Effector memory CD8-positive, alpha-beta T cell (primary cell): ENCODE results near the gene USP9X.
A peak's percentile ranks its signal among the peaks of the same experiment; 100 is the strongest.
"Not testable (repeated sequence)": the region's sequence is repeated elsewhere in the genome, so short reads cannot be mapped to it uniquely, and the experiment has no call there.

Experiments
- ATAC-seq: fragments of 150-1000 bp; cut with Tn5 transposase; replicated peaks from 2 replicates; pipeline ENCODE4 v1.10.0; 2021; ENCODE audit warnings: mild to moderate bottlenecking, moderate library complexity
- DNase-seq, 3 experiments: peaks; one replicate each; pipeline ENCODE4 v3.0.0; 2021
- H3K27ac Mint-ChIP-seq, 2 donors: one replicate each; pipeline ENCODE4 v1.8.0; 2022; ENCODE audit warnings: mild to moderate bottlenecking in 2 of 2, mixed read lengths in 2 of 2, moderate library complexity in 2 of 2
- H3K27me3 Mint-ChIP-seq, 2 donors: one replicate each; pipeline ENCODE4 v1.8.0; 2022; ENCODE audit warnings: mixed read lengths in 2 of 2
- H3K36me3 Mint-ChIP-seq: one replicate; pipeline ENCODE4 v1.8.0; 2022; ENCODE audit warnings: mild to moderate bottlenecking, moderate library complexity, mixed read lengths; ENCODE audit not compliant: insufficient read depth
- H3K4me1 Mint-ChIP-seq, 2 donors: one replicate each; pipeline ENCODE4 v1.8.0; 2022; ENCODE audit warnings: low read depth in 2 of 2, mixed read lengths in 2 of 2
- H3K4me3 Mint-ChIP-seq, 2 donors: one replicate each; pipeline ENCODE4 v1.8.0; 2022; ENCODE audit warnings: mild to moderate bottlenecking in 2 of 2, mixed read lengths in 2 of 2, moderate library complexity in 2 of 2
- H3K9me3 Mint-ChIP-seq, 2 donors: one replicate each; pipeline ENCODE4 v1.8.0; 2022; ENCODE audit warnings: mixed read lengths in 2 of 2

The USP9X gene

GRCh38 chrX:41198410-41198809, 113.2 kb downstream of the USP9X start:
- H3K36me3 Mint-ChIP-seq = peaks cover 36% of the 10 kb centered on the region
- H3K27ac Mint-ChIP-seq = no peak overlapping the region
- no peak overlapping the region for H3K4me3 Mint-ChIP-seq
- DNase-seq (no peak), ATAC-seq (no peak)
- no peaks in the 10 kb centered on the region for H3K27me3 Mint-ChIP-seq
- H3K4me1 Mint-ChIP-seq = peaks cover 0 to 4% of the 10 kb centered on the region in 2 donors
- H3K9me3 Mint-ChIP-seq = no peaks in the 10 kb centered on the region

DNA sequence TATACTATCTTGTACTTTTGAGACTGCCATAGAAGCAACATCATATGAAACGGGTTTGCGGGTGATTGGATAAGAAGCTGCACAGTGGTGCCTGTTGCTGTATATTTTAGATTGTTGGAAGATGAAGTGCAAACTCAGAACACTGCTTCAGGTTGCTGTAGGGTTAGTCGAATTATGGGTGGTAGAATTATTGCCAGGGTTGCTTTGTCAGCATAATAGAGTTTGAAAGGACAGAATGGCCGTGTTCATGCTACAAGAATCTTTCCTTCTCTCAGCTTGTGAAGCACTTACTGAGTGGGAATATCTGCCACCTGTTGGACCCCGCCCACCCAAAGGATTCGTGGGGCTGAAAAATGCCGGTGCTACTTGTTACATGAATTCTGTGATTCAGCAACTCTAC, 115.5 kb downstream of the USP9X start:
- Mint-ChIP-seq H3K4me3 (no peak overlapping the region), H3K27me3 (no peaks in the 10 kb centered on the region), H3K9me3 (no peaks in the 10 kb centered on the region), H3K4me1 (peaks cover 0 to 4% of the 10 kb centered on the region in 2 donors), H3K36me3 (peaks cover 41% of the 10 kb centered on the region), H3K27ac (peak overlapping the region in 1 of 2 donors; percentile 22)
- DNase-seq (no peak), ATAC-seq (no peak)

DNA sequence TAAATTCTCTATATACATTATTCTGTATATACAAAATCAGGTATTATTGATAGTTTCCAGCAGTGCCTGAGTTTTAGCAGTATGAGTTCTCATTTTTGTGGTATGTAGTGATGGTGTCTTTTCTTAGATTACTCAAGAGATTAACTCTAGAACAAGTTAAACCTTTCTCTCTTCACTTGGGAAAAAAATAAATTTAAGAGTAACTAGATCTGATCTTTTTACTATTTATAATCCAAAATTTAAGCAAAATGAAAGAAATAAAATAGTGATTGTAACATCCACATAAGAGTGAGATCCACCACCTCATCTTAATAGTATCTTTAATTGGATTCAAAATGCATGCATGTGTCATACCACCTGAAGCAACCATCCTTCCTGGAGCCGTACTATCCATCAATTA, 124.6 kb downstream of the USP9X start:
- H3K4me1 Mint-ChIP-seq = no peaks in the 10 kb centered on the region
- no peak for DNase-seq
- H3K36me3 Mint-ChIP-seq = peaks cover 65% of the 10 kb centered on the region
- no peak for ATAC-seq
- H3K27ac Mint-ChIP-seq = no peak overlapping the region
- H3K4me3 Mint-ChIP-seq = no peak overlapping the region
- no peaks in the 10 kb centered on the region for H3K27me3 Mint-ChIP-seq
- H3K9me3 Mint-ChIP-seq = no peaks in the 10 kb centered on the region

- no peaks in the 10 kb centered on the region for H3K4me1 Mint-ChIP-seq
- no peak for DNase-seq
Observed at GRCh38 chrX:41224605-41225004, 139.4 kb downstream of the USP9X start.

GRCh38 chrX:41233988-41234387, 148.7 kb downstream of the USP9X start:
- peaks cover 50% of the 10 kb centered on the region for H3K36me3 Mint-ChIP-seq
- DNase-seq = no peak

More at GRCh38 chrX:41224605-41225004, 139.4 kb downstream of the USP9X start:
- no peak overlapping the region for H3K4me3 Mint-ChIP-seq
- no peak overlapping the region for H3K27ac Mint-ChIP-seq
- ATAC-seq = no peak
- no peaks in the 10 kb centered on the region for H3K9me3 Mint-ChIP-seq
- H3K36me3 Mint-ChIP-seq = peaks cover 83% of the 10 kb centered on the region
- no peaks in the 10 kb centered on the region for H3K27me3 Mint-ChIP-seq

DNA sequence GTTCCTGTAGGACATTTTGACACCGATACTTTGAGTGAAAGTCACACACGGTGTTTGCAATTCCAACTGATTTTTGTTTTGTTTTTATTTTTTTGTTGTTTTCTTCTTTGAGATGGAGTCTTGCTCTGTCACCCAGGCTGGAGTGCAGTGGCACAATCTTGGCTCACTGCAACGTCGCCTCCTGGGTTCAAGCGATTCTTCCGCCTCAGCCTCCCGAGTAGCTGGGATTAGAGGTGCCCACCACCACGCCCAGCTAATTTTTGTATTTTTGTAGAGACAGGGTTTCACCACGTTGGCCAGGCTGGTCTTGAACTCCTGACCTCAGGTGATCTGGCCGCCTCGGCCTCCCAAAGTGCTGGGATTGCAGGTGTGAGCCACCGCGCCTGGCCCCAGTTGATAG, 149.2 kb downstream of the USP9X start:
- not testable (repeated sequence) for H3K4me1 Mint-ChIP-seq, DNase-seq, ATAC-seq, H3K9me3 Mint-ChIP-seq, H3K4me3 Mint-ChIP-seq, H3K27ac Mint-ChIP-seq, H3K27me3 Mint-ChIP-seq
- H3K36me3 Mint-ChIP-seq = peaks cover 45% of the 10 kb centered on the region

More at GRCh38 chrX:41233988-41234387, 148.7 kb downstream of the USP9X start:
- ATAC-seq = no peak
- no peaks in the 10 kb centered on the region for H3K4me1 Mint-ChIP-seq
- H3K27ac Mint-ChIP-seq = no peak overlapping the region
- no peak overlapping the region for H3K4me3 Mint-ChIP-seq
- no peaks in the 10 kb centered on the region for H3K9me3 Mint-ChIP-seq
- H3K27me3 Mint-ChIP-seq = no peaks in the 10 kb centered on the region

GRCh38 chrX:41234962-41235361, 149.7 kb downstream of the USP9X start:
- Mint-ChIP-seq H3K27me3 (no peaks in the 10 kb centered on the region), H3K27ac (no peak overlapping the region), H3K9me3 (no peaks in the 10 kb centered on the region), H3K4me1 (no peaks in the 10 kb centered on the region), H3K4me3 (no peak overlapping the region), H3K36me3 (peaks cover 40% of the 10 kb centered on the region)
- no peak for DNase-seq
- ATAC-seq = no peak

DNA sequence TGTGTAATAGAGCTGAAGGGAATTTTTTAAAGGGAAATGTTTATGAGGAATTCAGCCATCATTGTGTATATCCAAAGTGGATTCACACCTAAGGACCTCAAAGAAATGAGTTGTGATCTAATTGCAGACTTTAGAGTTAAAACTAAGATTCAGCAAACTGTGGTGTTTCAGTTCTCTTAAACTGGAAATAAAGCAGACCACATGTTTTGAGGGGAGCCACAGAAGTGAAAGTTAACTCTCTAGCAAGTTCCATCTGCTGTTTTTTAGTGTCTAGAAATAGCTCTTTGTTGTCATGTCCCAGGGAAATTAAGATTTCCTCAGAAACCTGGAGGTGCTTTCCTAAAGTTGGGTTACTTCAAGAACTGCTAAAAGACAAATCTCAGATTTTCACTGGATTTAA, 151.4 kb downstream of the USP9X start:
- H3K27ac Mint-ChIP-seq = no peak overlapping the region
- no peak for ATAC-seq
- DNase-seq = no peak
- peaks cover 23% of the 10 kb centered on the region for H3K36me3 Mint-ChIP-seq
- no peaks in the 10 kb centered on the region for H3K4me1 Mint-ChIP-seq
- no peaks in the 10 kb centered on the region for H3K9me3 Mint-ChIP-seq
- no peaks in the 10 kb centered on the region for H3K27me3 Mint-ChIP-seq
- no peak overlapping the region for H3K4me3 Mint-ChIP-seq

DNA sequence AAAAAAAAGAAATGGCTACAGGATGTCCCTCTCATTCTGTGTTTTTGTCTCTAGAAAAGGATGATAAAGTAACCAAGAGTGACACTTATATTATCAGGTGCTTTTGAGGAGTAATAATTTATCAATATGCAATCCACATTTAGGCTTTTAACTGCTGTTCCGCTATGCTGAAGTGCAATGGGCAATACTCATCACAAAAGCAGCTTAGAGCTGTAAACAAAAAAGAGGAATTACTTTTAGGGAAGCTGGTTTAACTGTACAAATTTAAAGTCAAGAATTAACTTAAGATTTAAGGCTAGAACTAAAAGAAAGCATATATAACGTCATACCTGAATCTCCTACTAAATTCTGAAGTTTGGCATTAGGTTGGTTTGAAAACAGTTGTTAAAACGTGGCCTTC, 155.3 kb downstream of the USP9X start:
- no peak for DNase-seq
- Mint-ChIP-seq H3K4me3 (no peak overlapping the region), H3K36me3 (no peaks in the 10 kb centered on the region), H3K4me1 (no peaks in the 10 kb centered on the region), H3K27ac (no peak overlapping the region), H3K27me3 (no peaks in the 10 kb centered on the region), H3K9me3 (no peaks in the 10 kb centered on the region)
- ATAC-seq = no peak

DNA sequence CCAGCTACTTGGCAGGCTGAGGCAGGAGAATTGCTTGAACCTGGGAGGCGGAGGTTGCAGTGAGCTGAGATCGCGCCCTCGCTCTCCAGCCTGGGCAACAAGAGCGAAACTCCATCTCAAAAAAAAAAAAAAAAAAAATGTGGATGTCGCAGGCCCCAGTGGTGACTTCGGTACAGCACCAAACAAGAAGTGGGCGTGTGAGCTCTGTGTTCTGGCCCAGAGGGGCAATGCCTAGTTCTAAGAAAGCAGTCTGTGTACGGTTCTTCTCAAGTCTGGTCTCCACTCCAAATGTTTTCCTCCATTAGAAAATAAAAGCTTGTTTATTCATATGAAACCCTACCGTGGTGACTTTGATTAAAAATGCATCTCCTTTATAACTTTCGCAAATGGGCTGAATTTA, 156.7 kb downstream of the USP9X start:
- Mint-ChIP-seq H3K27ac (no peak overlapping the region), H3K4me3 (no peak overlapping the region), H3K4me1 (no peaks in the 10 kb centered on the region), H3K9me3 (no peaks in the 10 kb centered on the region), H3K27me3 (no peaks in the 10 kb centered on the region), H3K36me3 (no peaks in the 10 kb centered on the region)
- ATAC-seq (no peak), DNase-seq (no peak)

DNA sequence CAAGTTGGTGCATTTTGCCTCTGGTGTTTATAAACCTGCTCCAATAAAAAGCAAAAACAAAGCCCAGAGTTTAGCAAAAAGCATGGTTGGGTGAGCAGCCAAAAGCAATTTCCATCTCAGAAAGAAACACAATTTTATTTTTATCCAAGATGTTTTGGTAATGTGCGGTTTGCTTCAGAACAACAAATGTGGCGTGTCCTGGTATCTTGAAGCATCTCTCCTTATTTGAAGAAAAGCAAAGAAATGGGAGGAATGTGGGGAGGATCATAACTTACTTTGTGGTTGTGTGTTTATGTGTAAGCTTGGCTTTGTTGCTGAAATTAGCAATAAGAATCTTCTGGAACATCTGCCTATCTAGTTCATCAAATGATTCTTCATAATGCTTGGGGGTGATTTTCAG, 160.4 kb downstream of the USP9X start:
- Mint-ChIP-seq H3K27me3 (no peaks in the 10 kb centered on the region), H3K36me3 (no peaks in the 10 kb centered on the region), H3K4me1 (no peaks in the 10 kb centered on the region), H3K27ac (no peak overlapping the region), H3K9me3 (no peaks in the 10 kb centered on the region), H3K4me3 (no peak overlapping the region)
- no peak for ATAC-seq
- no peak for DNase-seq

- H3K27ac Mint-ChIP-seq = no peak overlapping the region
- H3K4me1 Mint-ChIP-seq = peaks cover 4 to 5% of the 10 kb centered on the region in 2 donors
- H3K4me3 Mint-ChIP-seq = no peak overlapping the region
- no peak for ATAC-seq
- no peaks in the 10 kb centered on the region for H3K27me3 Mint-ChIP-seq
- H3K36me3 Mint-ChIP-seq = no peaks in the 10 kb centered on the region
- H3K9me3 Mint-ChIP-seq = no peaks in the 10 kb centered on the region
- no peak for DNase-seq
Observed at GRCh38 chrX:41250867-41251266, 165.6 kb downstream of the USP9X start.

- ATAC-seq (no peak), DNase-seq (no peak)
- Mint-ChIP-seq H3K9me3 (no peaks in the 10 kb centered on the region), H3K4me1 (peaks cover 4 to 9% of the 10 kb centered on the region in 2 donors), H3K27me3 (no peaks in the 10 kb centered on the region), H3K36me3 (no peaks in the 10 kb centered on the region), H3K27ac (no peak overlapping the region), H3K4me3 (no peak overlapping the region)
Observed at GRCh38 chrX:41257801-41258200, 172.6 kb downstream of the USP9X start.

DNA sequence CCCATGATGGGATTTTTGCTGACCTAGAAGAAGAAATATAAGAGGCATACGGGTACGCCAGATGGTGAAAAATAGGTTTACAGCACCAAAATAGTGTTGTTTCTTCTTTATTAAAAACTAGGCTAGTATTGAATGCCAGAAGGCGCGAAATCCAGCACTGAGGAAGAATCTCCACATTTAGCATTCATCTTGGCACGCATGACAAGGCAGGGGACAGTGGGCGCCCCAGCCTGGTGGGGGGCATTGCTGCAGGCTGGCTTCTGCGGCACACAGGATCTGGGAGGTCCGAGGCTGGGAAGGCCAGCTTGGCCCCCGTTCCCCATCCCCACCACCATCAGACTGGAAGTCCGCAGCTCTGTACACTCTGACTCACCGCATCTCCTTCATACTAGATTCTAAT, 173.0 kb downstream of the USP9X start:
- Mint-ChIP-seq H3K36me3 (no peaks in the 10 kb centered on the region), H3K4me1 (peaks cover 3 to 9% of the 10 kb centered on the region in 2 donors), H3K4me3 (no peak overlapping the region), H3K27me3 (no peaks in the 10 kb centered on the region), H3K9me3 (no peaks in the 10 kb centered on the region), H3K27ac (no peak overlapping the region)
- no peak for ATAC-seq
- DNase-seq = no peak

- H3K9me3 Mint-ChIP-seq = no peaks in the 10 kb centered on the region
- H3K4me1 Mint-ChIP-seq = peaks cover 0 to 5% of the 10 kb centered on the region in 2 donors
- no peaks in the 10 kb centered on the region for H3K36me3 Mint-ChIP-seq
- no peak overlapping the region for H3K27ac Mint-ChIP-seq
- no peak overlapping the region for H3K4me3 Mint-ChIP-seq
- DNase-seq = no peak
- ATAC-seq = no peak
- no peaks in the 10 kb centered on the region for H3K27me3 Mint-ChIP-seq
Observed at GRCh38 chrX:41258871-41259270, 173.6 kb downstream of the USP9X start.
